A204.1 (cell line): ENCODE data around the gene NECTIN4.
"Not testable (repeated sequence)": the region's sequence is repeated elsewhere in the genome, so short reads cannot be mapped to it uniquely, and the experiment has no call there.

Experiments
- FAIRE-seq: peaks from 2 replicates; lab custom pipeline; 2012; peaks lifted over from hg19 to GRCh38; lab: Jason Lieb, UNC

Gene NECTIN4

GRCh38 chr1:161052899-161053298, 36.5 kb downstream of the NECTIN4 start:
- no peak for FAIRE-seq

- no peak for FAIRE-seq
These were observed 38.1 kb downstream of the NECTIN4 start for GRCh38 chr1:161051219-161051618.

- no peak for FAIRE-seq
These were observed 40.2 kb downstream of the NECTIN4 start for GRCh38 chr1:161048949-161049722.

GRCh38 chr1:161047436-161048420, 41.6 kb downstream of the NECTIN4 start:
- no peak for FAIRE-seq

- FAIRE-seq, result no peak
These were observed 42.6 kb downstream of the NECTIN4 start for GRCh38 chr1:161046605-161047228.

- peak; percentile 87 for FAIRE-seq
These were observed 43.4 kb downstream of the NECTIN4 start, which contains the start of gene USF1 for GRCh38 chr1:161045736-161046604. TSS of gene USF1 (minus strand) at chr1:161045977. CDS start at chr1:161043275, 2,702 bp downstream.

- FAIRE-seq, result no peak
These were observed 44.2 kb downstream of the NECTIN4 start for GRCh38 chr1:161044908-161045735.

- no peak for FAIRE-seq
These were observed 44.8 kb downstream of the NECTIN4 start for GRCh38 chr1:161044535-161044907.

GRCh38 chr1:161039546-161039945, 49.8 kb downstream of the NECTIN4 start:
- no peak for FAIRE-seq

- FAIRE-seq, result no peak
These were observed 50.2 kb downstream of the NECTIN4 start for GRCh38 chr1:161039154-161039545.

- FAIRE-seq, result no peak
These were observed 50.7 kb downstream of the NECTIN4 start, which contains the start of gene TSTD1 for GRCh38 chr1:161038523-161039153. TSS of gene TSTD1 (minus strand) at chr1:161038964. CDS start at chr1:161038889, 75 bp downstream.

- no peak for FAIRE-seq
These were observed 51.5 kb downstream of the NECTIN4 start for GRCh38 chr1:161037661-161038522.

- FAIRE-seq, result no peak
These were observed 55.6 kb downstream of the NECTIN4 start for GRCh38 chr1:161033751-161034150.

- FAIRE-seq, result no peak
These were observed 56.9 kb downstream of the NECTIN4 start for GRCh38 chr1:161032409-161032808.

GRCh38 chr1:161031874-161032273, 57.5 kb downstream of the NECTIN4 start:
- no peak for FAIRE-seq

GRCh38 chr1:161029466-161029865, 59.9 kb downstream of the NECTIN4 start:
- not testable (repeated sequence) for FAIRE-seq

- FAIRE-seq, result not testable (repeated sequence)
These were observed 62.4 kb downstream of the NECTIN4 start for GRCh38 chr1:161026954-161027353.

GRCh38 chr1:161022432-161022831, 66.9 kb downstream of the NECTIN4 start:
- FAIRE-seq, result not testable (repeated sequence)

- FAIRE-seq, result no peak
These were observed 67.4 kb downstream of the NECTIN4 start for GRCh38 chr1:161021970-161022353.
